Neuronal stem cell (in vitro differentiated cells): Measurements from ENCODE around the gene TFPT.

Experiments used
- DNase-seq: peaks from one replicate; pipeline ENCODE4 v3.0.0-alpha.2; 2013; ENCODE audit warnings: low spot score
- H2AFZ ChIP-seq: one replicate; pipeline ENCODE4 v1.6.1; 2013; ENCODE audit warnings: mild to moderate bottlenecking, low read length, inconsistent platforms
- H2AK5ac ChIP-seq: 2 replicates; pipeline ENCODE4 v1.6.1; 2013; ENCODE audit warnings: low read depth, mild to moderate bottlenecking, inconsistent platforms, low read length, moderate library complexity, mixed read lengths
- H2BK120ac ChIP-seq: 2 replicates; pipeline ENCODE4 v1.6.1; 2013; ENCODE audit warnings: low read depth, mild to moderate bottlenecking, inconsistent platforms, low read length, moderate library complexity, mixed read lengths
- H2BK12ac ChIP-seq: one replicate; pipeline ENCODE4 v1.6.1; 2013; ENCODE audit warnings: low read length, inconsistent platforms
- H2BK15ac ChIP-seq: 2 replicates; pipeline ENCODE4 v1.6.1; 2013; ENCODE audit warnings: mild to moderate bottlenecking, low read length, inconsistent platforms, mixed read lengths
- H2BK5ac ChIP-seq: one replicate; pipeline ENCODE4 v1.6.1; 2013; ENCODE audit warnings: inconsistent platforms, mild to moderate bottlenecking, low read length, moderate library complexity
- H3K14ac ChIP-seq: one replicate; pipeline ENCODE4 v1.6.1; 2013; ENCODE audit warnings: low read length, inconsistent platforms
- H3K18ac ChIP-seq: 2 replicates; pipeline ENCODE4 v1.6.1; 2013; ENCODE audit warnings: low read length, inconsistent platforms
- H3K23ac ChIP-seq: 2 replicates; pipeline ENCODE4 v1.6.1; 2013; ENCODE audit warnings: low read depth, mild to moderate bottlenecking, mixed read lengths, low read length, inconsistent platforms; ENCODE audit not compliant: poor library complexity
- H3K27ac ChIP-seq: replicated peaks from 3 replicates; pipeline ENCODE4 v1.5.1; 2013; ENCODE audit warnings: low read length, inconsistent platforms
- H3K27me3 ChIP-seq, 3 experiments: 2 replicates each; pipeline ENCODE4 v1.6.1; 2013; ENCODE audit warnings: low read length in 3 of 3, mild to moderate bottlenecking in 2 of 3, inconsistent platforms in 1 of 3, low read depth in 1 of 3, mixed read lengths in 1 of 3, moderate library complexity in 1 of 3; ENCODE audit not compliant: control insufficient read depth in 3 of 3, insufficient read depth in 3 of 3
- H3K36me3 ChIP-seq, 2 donors: replicated peaks in 1 of 2; 2 replicates each; pipeline ENCODE4 v1.6.1; 2013; ENCODE audit warnings: low read length in 2 of 2; ENCODE audit not compliant: control insufficient read depth in 2 of 2, insufficient read depth in 2 of 2
- H3K4ac ChIP-seq: 2 replicates; pipeline ENCODE4 v1.6.1; 2013; ENCODE audit warnings: inconsistent platforms, mild to moderate bottlenecking, low read length, moderate library complexity
- H3K4me1 ChIP-seq, 2 donors: 1 replicate in 1 of 2; 2 replicates in 1 of 2; pipeline ENCODE4 v1.6.1; 2013; ENCODE audit warnings: low read length in 2 of 2, low read depth in 1 of 2; ENCODE audit not compliant: control insufficient read depth in 2 of 2, insufficient read depth in 1 of 2
- H3K4me2 ChIP-seq: one replicate; pipeline ENCODE4 v1.6.1; 2013; ENCODE audit warnings: mild to moderate bottlenecking, low read length, inconsistent platforms; ENCODE audit not compliant: insufficient read depth, poor library complexity, severe bottlenecking
- H3K4me3 ChIP-seq, 2 donors: 2 replicates each; pipeline ENCODE4 v1.5.1; 2013; ENCODE audit warnings: low read length in 2 of 2, mild to moderate bottlenecking in 2 of 2, inconsistent platforms in 1 of 2, moderate library complexity in 1 of 2
- H3K79me1 ChIP-seq: one replicate; pipeline ENCODE4 v1.6.1; 2013; ENCODE audit warnings: low read depth, mild to moderate bottlenecking, inconsistent platforms, low read length, moderate library complexity
- H3K9ac ChIP-seq: one replicate; pipeline ENCODE4 v1.6.1; 2013; ENCODE audit warnings: mild to moderate bottlenecking, low read depth, low read length, inconsistent platforms; ENCODE audit not compliant: poor library complexity
- H3K9me3 ChIP-seq, 2 donors: replicated peaks in 1 of 2; 2 replicates each; pipeline versions ENCODE3 to v1.6.1; 2013; ENCODE audit warnings: low read length in 2 of 2, mild to moderate bottlenecking in 2 of 2, inconsistent platforms in 1 of 2, low read depth in 1 of 2, mixed read lengths in 1 of 2, moderate library complexity in 1 of 2; ENCODE audit not compliant: control insufficient read depth in 2 of 2, insufficient read depth in 1 of 2
- H4K8ac ChIP-seq: one replicate; pipeline ENCODE4 v1.6.1; 2013; ENCODE audit warnings: low read depth, mild to moderate bottlenecking, inconsistent platforms, low read length, moderate library complexity
- H4K91ac ChIP-seq: one replicate; pipeline ENCODE4 v1.6.1; 2013; ENCODE audit warnings: low read length, low read depth, mild to moderate bottlenecking, inconsistent platforms; ENCODE audit not compliant: poor library complexity
- WGBS, 2 donors: extraction: QIAGEN DNeasy Blood & Tissue Kit; methylation state at CpG; one replicate each; pipeline ENCODE4 v1.1.7; 2013; ENCODE audit warnings: missing lambda C conversion rate in 2 of 2, mixed read lengths in 1 of 2; ENCODE audit not compliant: insufficient read length in 2 of 2, insufficient replicate concordance in 1 of 2; ENCODE audit errors: extremely low coverage in 2 of 2; 5-methylcytosine and 5-hydroxymethylcytosine counted together

TFPT gene

GRCh38 chr19:54155694-54156093, 40.2 kb upstream of the TFPT start:
- Histone ChIP-seq H2BK120ac (no peak overlapping the region), H3K27me3 (no peaks in the 10 kb centered on the region), H3K9ac (no peak overlapping the region), H3K4me3 (no peak overlapping the region), H3K79me1 (peaks cover 4% of the 10 kb centered on the region), H4K8ac (no peak overlapping the region), H3K14ac (no peak overlapping the region), H4K91ac (no peak overlapping the region), H3K18ac (no peak overlapping the region), H2BK15ac (no peak overlapping the region), H3K4me1 (peaks cover 8 to 11% of the 10 kb centered on the region in 2 donors), H3K4ac (no peak overlapping the region), H3K27ac (no peak overlapping the region), H3K23ac (no peak overlapping the region), H2BK5ac (no peak overlapping the region), H2BK12ac (no peak overlapping the region), H2AFZ (no peak overlapping the region), H3K4me2 (no peak overlapping the region), H3K9me3 (no peaks in the 10 kb centered on the region), H2AK5ac (no peak overlapping the region), H3K36me3 (peaks cover 56 to 75% of the 10 kb centered on the region in 2 donors)
- DNase-seq: no peak
- no CpG with 5 or more reads among the region's 19 CpGs for WGBS, 2 donors

- no peak overlapping the region for H2AK5ac ChIP-seq
- H3K36me3 ChIP-seq: peaks cover 64 to 84% of the 10 kb centered on the region in 2 donors
- H3K9ac ChIP-seq: no peak overlapping the region
- no peak overlapping the region for H3K23ac ChIP-seq
- no peak overlapping the region for H3K14ac ChIP-seq
- H3K18ac ChIP-seq: no peak overlapping the region
- no peak overlapping the region for H2BK5ac ChIP-seq
- H2BK15ac ChIP-seq: no peak overlapping the region
- H3K4ac ChIP-seq: no peak overlapping the region
- no CpG with 5 or more reads among the region's 18 CpGs for WGBS, 2 donors
- H3K4me3 ChIP-seq: no peak overlapping the region
- H3K9me3 ChIP-seq: no peaks in the 10 kb centered on the region
- H4K91ac ChIP-seq: no peak overlapping the region
- peaks cover 6% of the 10 kb centered on the region in 2 donors for H3K4me1 ChIP-seq
- DNase-seq: no peak
- H3K4me2 ChIP-seq: no peak overlapping the region
- no peak overlapping the region for H2AFZ ChIP-seq
- H2BK12ac ChIP-seq: no peak overlapping the region
- no peak overlapping the region for H3K27ac ChIP-seq
- no peak overlapping the region for H2BK120ac ChIP-seq
- no peak overlapping the region for H4K8ac ChIP-seq
- H3K27me3 ChIP-seq: no peaks in the 10 kb centered on the region
- H3K79me1 ChIP-seq: peaks cover 4% of the 10 kb centered on the region
These were observed 39.3 kb upstream of the TFPT start for GRCh38 chr19:54154603-54155345.

GRCh38 chr19:54153731-54154326, 38.4 kb upstream of the TFPT start:
- Histone ChIP-seq H3K27ac (no peak overlapping the region), H2AFZ (no peak overlapping the region), H3K79me1 (peaks cover 4% of the 10 kb centered on the region), H3K23ac (peak overlapping the region; percentile 57), H3K4me3 (no peak overlapping the region), H2BK12ac (no peak overlapping the region), H3K18ac (no peak overlapping the region), H3K4ac (no peak overlapping the region), H3K27me3 (no peaks in the 10 kb centered on the region), H3K4me1 (peaks cover 3 to 4% of the 10 kb centered on the region in 2 donors), H3K14ac (no peak overlapping the region), H4K91ac (no peak overlapping the region), H2AK5ac (no peak overlapping the region), H3K36me3 (peaks cover 73 to 93% of the 10 kb centered on the region in 2 donors), H2BK15ac (no peak overlapping the region), H4K8ac (no peak overlapping the region), H2BK5ac (no peak overlapping the region), H3K4me2 (no peak overlapping the region), H3K9me3 (no peaks in the 10 kb centered on the region), H2BK120ac (no peak overlapping the region), H3K9ac (no peak overlapping the region)
- no CpG with 5 or more reads among the region's 10 CpGs for WGBS, 2 donors
- no peak for DNase-seq

- no peak overlapping the region for H3K14ac ChIP-seq
- H3K9ac ChIP-seq: no peak overlapping the region
- H2AFZ ChIP-seq: no peak overlapping the region
- H3K4me2 ChIP-seq: no peak overlapping the region
- H3K79me1 ChIP-seq: peaks cover 4% of the 10 kb centered on the region
- H2BK5ac ChIP-seq: no peak overlapping the region
- H3K36me3 ChIP-seq: peaks cover 73 to 97% of the 10 kb centered on the region in 2 donors
- H3K4me1 ChIP-seq: no peaks in the 10 kb centered on the region
- no peak overlapping the region for H2AK5ac ChIP-seq
- no peak overlapping the region for H2BK12ac ChIP-seq
- no peaks in the 10 kb centered on the region for H3K9me3 ChIP-seq
- H3K27me3 ChIP-seq: no peaks in the 10 kb centered on the region
- no peak overlapping the region for H4K91ac ChIP-seq
- H2BK120ac ChIP-seq: no peak overlapping the region
- no peak for DNase-seq
- H3K18ac ChIP-seq: no peak overlapping the region
- H3K27ac ChIP-seq: no peak overlapping the region
- H3K4ac ChIP-seq: no peak overlapping the region
- no CpG with 5 or more reads among the region's 25 CpGs for WGBS, 2 donors
- peak overlapping the region; percentile 82 for H4K8ac ChIP-seq
- H3K4me3 ChIP-seq: no peak overlapping the region
- no peak overlapping the region for H3K23ac ChIP-seq
- H2BK15ac ChIP-seq: no peak overlapping the region
These were observed 37.5 kb upstream of the TFPT start for GRCh38 chr19:54152878-54153524.
